CD4-positive, alpha-beta T cell treated with Interleukin-2 at 100 ng/mL for 4 hours (primary cell): ENCODE results near the gene SPIRE1.

Experiments
- DNase-seq: peaks from one replicate; pipeline ENCODE4 v3.0.0-alpha.2; 2020; ENCODE audit warnings: low spot score

SPIRE1 gene

DNA sequence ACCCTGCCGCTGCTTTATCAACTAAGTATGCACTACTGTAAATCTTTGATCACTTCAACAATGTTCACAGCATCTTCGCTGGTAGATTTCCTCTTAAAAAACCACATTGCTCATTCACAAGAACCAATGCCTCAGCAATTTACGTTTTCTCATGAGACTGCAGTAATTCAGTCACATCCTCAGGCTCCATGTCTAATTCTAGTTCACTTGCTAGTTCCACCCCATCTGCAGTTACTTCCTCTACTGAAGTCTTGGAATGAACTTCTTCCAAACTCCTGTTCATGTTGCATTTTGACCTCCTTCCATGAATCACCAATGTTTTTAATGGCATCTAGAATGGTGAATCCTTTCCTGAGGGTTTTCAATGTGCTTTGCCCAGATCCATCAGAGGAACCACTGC, 214.4 kb downstream of the SPIRE1 start:
- DNase-seq, result no peak

DNA sequence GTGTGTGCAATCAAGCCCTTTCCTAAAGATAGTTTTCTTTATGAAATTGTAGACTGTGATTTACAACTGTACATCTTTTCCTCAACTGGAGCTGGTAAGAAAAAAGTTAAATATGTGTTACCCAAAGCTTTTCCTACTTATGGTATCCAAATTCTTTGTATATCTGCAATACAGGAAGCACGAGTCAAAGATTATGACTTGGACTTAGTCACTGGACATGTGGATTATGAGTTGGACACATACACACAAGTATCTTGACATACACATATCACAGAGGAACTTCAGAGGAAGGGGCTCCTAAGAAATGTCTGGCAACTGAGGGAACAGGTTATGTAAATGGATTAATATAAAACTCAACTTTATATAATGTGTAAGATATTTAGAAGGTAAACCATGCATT, 215.0 kb downstream of the SPIRE1 start:
- no peak for DNase-seq

DNA sequence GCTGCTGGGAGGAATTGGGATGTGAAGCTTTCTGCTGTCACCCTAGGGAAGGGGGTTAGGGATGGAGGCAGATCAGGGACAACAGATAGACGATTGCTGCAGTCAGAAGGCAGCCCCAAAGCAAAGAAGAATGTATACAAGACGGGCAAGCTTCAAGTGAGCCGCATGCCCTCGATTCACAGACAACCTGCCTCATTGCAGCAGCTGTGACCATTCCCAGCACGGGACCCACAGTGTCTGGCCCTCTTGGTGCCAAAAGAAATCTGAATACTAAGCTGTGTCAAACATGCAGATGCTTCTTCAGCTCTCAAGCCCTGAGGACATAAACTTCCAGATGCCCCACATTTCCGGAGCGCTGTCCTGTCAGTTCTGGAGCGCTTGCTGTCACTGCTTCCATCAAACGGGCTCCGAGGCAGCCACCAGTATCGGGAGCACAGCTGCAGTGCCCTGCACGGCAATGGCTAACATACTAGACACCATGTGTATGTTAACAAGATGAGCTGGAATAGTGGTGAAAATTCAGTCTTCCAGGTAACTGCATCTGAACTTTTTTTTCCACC, 216.4 kb downstream of the SPIRE1 start:
- DNase-seq, result no peak

DNA sequence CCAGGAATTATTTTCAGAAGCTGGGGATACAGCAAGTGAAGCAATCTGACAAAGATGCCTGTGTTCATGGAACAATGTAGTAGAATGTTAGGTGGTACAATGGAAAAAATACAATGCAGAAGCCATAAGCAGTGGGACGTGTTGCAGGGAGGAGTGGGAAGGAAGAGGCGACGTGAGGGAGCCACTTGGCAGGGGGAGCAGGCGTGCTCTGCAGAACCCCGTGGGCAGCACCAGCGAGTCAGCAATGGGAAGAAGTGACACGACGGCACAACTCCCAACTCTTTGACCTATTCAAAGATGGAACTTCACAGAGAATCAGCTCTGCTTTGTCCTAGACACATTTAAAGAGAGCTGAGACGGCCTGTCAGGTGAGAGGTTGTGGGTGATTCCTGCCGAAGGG, 219.7 kb downstream of the SPIRE1 start:
- no peak for DNase-seq

DNA sequence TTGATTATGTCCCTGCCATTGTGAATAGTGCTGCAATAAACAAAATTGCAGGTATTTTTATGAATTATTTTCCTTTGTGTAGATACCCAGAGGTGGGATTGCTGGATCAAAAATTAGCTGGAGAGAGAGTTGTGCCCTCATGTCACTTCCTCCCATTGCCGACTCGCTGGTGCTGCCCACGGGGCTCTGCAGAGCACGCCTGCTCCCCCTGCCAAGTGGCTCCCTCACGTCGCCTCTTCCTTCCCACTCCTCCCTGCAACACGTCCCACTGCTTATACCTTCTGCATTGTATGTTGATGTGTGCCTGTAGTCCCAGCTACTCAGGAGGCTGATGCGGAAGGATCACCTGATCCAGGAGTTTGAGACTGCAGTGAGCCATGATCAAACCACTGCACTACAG, 222.0 kb downstream of the SPIRE1 start:
- DNase-seq, result no peak

DNA sequence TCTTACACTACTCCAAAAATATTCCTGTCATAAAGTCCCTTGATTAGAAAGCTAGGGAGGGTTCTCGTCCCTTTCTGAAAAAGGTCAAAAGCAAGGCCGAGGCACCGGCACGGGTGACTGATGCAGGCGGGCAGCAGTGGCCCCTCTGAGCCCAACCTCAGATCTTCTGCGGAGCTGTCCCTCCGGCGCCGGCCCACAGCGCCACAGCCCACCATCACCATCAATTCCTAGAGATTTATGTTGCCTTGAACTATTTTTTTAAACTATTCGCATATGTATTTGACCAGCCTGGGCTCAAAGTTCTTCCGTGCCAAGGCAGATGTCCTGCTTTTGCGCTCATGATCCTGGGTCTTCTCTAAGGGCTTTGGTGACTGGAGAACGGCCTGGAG, 223.4 kb downstream of the SPIRE1 start:
- DNase-seq, result no peak

DNA sequence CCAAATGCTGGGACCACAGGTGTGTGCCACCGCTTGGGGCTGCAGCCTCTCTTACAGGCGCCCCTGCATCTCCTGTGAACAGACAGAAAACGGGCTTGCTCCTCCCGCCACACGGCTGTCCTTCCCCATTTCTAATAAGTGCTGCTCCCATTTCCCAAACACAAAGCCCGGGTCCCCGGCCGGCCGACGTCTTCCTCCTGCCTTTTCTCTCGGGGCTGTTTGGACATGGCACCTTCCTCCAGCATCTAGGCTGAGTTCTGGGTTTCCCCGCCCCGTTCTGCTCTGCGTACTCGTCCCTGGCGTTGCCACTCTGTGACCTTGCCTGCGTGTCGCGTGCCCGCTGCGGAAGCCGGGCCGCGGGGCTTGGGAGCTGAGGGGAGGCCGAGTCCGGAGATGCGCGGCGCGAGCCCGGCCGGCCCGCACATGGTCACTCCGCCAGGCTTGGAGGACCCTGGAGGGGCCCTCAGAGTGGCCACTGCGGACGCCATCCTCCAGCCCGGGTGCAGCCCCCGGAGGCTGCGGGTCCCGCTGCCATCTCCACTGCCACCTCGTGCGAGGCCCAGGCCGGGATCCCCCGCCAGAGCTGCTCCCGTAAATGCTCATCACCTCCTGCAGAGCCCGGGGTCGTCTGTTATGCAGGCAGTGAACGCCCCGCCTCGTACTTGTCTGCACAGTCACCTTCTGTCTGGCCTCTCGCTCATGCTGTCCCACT, 223.9 kb downstream of the SPIRE1 start:
- DNase-seq, result no peak

DNA sequence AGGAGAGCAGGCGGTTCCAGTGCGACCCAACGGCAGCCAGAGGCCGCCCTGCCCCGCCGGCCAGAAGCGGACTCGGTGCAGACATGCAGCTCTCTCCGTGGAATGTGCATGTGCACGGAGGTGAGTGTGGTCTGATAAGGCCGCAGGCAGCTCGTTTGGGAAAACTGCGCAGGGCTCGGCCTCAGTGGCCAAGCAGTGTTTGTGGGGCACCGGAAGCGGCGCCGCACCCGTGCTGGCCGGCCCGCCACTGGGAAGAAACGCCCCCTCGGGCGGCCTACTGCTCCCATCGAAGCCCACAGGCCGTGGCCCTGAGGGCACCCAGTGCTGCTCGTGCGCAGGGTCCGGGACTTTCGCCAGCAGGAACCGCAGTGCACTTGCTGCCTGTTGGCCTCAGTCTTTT, 225.0 kb downstream of the SPIRE1 start:
- no peak for DNase-seq

DNA sequence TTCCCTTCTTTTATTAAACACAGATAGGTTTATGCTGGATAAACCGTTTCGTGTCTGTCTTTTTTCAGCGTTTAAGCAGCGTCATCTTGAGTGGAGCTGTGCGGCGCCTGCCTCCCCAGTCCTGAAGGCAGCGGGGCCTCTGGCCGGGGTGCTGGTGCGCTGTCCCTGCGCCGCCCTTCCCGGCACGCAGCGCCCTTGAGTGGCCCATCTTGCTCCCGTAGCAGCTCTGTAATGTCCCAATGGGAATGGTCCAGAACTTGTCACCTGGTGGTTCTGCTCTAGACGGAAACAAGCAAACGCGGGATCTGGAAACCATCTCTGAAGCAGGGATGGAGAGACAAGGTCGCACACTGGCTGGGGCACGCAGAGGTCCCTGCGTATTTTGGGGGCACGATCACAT, 225.7 kb downstream of the SPIRE1 start:
- DNase-seq, result no peak

DNA sequence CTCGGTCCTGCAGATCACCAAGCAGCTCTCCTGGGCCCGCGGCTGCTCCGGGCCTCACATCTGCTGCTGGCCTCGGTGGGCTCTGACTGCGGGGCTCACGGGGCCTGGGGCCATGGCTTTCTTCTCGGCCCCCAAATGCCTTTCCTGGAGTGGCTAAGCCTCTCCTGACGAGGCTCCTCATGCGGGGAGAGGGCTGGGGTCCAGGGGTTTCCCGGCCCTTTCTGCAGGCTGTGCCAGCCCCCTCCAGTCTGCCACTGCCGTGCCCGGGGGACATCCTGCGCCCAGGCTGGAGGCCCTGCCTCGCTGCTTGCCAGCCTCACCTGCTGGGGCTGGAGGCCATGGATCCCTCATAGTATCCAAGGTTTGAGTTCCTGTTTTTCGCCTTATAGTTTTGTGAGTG, 226.3 kb downstream of the SPIRE1 start:
- DNase-seq, result no peak

DNA sequence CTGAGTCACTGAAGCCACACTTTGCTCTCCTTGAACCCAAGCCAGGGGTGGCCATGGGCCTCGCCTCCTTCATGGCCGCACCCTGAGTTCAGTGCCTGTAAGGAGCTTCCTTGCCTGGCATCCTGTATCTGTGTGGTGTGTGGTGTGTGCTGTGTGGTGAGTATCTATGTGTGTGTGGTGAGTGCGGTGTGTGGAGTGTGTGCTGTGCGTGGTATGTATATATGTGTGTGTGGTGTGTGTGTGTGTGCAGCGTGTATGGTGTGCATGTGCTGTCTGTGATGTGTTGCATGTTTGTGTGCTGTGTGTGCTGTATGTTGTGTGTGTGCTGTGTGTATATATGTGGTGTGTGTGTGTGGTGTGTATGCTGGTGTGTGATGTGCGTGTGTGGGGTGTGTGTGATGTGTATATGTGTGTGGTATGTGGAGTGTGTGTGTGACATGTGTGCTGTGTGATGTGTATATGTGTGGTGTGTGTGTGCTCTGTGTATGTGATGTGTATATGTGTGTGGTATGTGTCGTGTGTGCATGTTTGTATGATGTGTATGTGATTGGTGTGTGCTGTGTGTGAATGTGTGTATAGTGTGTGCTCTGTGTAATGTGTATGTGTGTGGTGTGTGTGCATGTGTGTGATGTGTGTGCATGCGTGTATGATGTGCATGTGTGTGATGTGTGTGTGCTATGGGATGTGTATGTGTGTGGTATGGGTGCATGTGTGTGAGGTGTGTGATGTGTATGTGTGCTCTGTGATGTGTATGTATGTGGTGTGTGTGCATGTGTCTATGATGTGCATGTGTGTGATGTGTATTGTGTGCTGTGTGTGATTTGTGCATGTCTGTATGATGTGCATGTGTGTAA, 227.5 kb downstream of the SPIRE1 start:
- no peak for DNase-seq

DNA sequence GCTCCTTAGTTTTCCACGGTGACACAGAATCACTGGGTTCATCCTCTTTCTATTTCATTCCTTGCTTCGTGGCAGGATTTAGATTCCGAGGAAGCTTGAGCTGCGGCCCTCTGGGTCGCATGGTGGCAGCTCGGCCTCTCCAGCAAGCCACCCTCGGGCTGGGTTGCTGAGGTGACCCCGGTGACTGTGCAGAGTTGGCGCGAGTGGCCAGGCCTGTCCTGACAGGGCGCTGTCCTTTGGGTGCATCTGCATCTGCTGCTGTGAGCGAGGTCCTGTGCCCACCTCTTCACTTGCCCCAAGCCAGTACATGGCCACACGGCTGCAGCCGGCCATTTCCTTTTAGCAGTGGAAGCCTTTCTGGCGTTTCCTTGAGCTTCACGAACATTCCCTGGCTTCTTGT, 228.4 kb downstream of the SPIRE1 start:
- DNase-seq, result no peak

DNA sequence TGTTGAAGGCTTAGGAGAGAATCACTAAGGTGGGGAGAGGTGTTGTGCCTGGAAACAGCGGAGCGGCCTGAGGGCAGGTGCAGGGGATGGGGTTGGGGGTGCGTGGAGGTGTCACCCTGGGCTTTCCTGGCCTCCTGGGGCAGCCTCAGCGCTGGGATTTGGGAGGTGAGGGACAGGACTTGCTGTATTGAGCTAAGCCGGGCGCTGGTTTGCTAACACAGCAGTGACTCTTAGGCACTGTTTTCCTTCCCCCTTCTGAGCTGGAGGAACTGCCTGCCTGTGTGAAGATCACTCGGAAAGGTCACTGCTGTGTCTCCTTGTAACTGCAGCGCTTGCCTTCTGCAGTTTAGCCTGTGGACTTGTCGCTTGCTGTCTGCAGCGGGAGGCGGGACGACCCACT, 229.0 kb downstream of the SPIRE1 start:
- no peak for DNase-seq

DNA sequence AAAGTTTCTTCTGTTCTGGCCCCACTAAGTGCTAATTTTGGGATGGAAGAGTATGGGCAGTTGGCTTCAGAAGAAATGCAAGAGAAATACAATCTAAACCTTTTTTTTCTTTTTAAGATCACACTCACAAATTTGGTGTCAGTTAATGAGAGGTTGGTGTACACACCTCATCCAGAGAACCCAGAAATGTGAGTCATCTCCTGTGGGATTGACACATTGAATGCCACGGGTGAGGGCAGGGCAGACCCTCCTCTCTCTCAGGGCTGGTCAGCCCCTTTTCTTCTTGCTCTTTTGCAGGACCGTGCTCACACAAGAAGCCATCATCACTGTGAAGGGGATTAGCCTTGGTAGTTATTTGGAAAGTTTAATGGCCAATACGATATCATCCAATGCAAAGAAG, 231.0 kb downstream of the SPIRE1 start:
- DNase-seq, result no peak

DNA sequence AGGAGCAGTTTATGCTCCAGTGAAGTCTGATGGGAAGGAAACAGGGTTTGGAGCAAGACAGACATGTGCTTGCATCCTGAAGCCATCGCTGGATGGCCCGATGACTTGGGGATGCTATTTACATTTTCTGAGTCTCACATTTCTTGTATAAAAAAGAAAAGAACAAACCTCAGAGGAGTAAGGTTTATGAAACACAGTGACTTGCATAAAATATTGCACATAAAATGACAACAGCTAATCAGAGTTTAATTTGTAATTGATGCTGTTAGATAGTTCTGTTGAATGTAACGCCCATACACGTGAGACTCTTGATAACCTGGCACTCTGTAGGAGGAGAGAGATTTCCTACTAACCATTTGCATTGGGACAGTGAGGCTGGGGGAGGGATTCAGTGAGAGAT, 233.7 kb downstream of the SPIRE1 start:
- no peak for DNase-seq

DNA sequence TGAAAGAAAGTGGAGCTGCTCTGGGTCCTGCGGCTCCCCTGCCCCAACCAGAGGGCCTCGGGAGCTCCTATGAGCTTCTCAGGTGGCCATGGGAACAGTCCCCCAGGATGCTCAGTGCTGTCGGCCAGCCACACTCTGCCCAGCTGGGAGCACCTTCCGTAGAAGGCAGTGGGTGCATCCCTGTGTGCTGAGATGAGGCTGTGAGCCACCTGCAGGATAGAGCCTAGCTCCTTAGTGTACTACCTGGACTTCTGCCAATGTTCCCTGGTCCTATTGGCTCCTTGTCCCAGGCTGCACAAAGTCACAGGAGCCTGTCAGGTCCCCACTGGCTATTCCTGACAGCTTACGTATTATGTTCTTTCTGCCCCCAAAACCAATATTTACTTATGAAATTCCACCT, 234.1 kb downstream of the SPIRE1 start:
- no peak for DNase-seq

DNA sequence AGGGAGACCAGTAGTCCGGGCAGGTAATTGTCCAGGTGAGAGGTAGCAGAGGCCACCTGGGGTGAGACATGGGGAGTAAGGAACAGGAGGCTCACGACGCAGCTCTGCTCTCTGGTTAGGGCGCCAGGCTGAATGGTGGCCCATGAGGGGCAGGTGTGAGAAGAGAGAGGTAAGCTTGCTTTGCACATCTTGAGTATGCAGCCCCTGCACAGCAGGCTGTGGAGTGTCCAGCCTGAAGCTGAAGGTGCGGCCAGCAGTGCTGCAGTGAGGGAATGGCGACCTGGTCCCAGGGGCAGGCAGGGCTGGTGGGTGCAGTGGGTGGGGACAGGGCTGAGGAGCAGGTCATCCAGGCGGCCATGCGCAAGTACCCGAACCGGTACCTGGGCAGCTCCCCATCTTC, 234.5 kb downstream of the SPIRE1 start:
- no peak for DNase-seq

DNA sequence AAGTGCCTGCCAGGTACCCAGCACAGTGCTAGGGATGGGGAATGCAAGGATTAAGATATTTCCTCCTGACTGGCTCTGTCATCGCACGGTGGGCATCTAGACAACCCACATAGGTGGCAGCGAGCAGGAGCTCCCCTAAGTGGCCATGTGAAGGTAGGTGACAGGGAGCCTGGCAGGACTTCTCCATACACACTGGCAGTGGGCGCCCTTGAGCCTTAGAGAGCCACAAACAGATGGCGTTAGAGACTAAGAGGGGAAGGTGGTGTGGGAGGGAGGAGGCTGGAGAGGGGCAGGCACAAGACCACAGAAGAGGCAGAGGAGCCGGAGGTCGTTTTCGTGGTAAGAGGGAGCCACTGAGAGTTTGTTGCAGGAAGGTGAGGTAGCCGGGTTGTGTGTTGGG, 235.0 kb downstream of the SPIRE1 start:
- no peak for DNase-seq

DNA sequence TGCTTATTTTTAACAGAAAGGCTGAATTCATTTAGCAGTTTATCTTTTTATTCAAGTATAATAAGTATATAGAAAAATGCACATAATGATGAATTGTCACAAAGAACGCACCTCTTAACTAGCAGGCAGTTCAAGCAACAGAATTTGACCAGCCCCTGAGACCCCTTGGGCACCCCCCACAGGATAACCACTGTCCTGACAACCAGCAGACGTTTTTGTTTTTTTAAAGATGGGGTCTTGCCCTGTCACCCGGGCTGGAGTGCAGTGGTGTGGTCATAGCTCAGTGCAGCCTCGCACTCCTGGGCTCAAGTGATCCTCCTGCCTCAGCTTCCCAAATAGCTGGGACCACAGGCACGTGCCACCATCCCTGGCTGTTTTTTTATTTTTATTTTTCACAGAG, 236.2 kb downstream of the SPIRE1 start:
- DNase-seq, result no peak

DNA sequence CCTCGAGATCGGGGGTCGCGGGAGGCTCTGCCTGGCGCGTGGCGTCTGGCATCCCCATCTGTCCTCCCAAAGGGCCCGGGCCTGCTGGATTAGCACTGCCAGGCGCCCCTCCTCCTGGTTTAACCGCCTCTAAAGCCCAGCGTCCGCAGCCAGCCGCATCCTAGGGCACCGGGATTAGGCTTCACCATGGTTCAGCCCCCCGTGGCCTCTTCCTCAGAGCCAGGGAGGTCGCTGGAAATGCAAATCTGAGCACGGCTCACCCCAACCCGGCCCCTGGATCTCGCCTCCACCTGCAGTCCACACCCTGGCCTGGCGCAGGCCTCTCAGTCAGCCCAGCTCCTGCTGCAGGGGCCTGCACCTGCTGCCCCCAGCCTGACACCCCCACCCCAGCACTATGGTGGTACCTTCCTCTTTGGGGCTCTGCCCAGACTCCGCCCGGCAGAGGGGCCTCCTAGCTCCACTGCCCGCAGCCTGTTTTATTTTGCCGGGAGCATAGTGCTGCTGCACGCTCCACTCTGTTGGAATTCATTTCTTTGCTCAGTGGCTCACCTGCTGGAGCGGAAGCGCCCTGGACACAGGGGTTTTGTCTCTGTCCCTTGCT, 237.0 kb downstream of the SPIRE1 start:
- no peak for DNase-seq

DNA sequence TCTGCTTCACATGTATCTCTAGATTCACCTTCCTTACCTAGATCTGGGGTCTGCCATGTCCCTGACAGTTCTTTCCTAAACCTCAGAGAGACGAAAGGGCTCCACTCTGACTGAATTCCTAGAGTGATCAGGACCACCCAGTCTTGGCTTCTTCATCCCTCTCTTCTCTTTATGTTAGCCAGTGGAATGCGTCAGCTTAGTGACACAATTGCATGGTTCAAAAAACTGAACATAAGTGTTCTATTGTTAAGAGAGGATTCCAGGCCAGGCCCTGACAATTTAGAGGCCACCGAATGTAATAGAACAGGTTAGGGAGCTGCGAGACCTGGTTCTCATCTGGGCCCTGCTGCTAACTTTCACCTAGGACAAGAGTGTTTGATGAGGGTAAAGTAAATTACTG, 240.2 kb downstream of the SPIRE1 start:
- no peak for DNase-seq

DNA sequence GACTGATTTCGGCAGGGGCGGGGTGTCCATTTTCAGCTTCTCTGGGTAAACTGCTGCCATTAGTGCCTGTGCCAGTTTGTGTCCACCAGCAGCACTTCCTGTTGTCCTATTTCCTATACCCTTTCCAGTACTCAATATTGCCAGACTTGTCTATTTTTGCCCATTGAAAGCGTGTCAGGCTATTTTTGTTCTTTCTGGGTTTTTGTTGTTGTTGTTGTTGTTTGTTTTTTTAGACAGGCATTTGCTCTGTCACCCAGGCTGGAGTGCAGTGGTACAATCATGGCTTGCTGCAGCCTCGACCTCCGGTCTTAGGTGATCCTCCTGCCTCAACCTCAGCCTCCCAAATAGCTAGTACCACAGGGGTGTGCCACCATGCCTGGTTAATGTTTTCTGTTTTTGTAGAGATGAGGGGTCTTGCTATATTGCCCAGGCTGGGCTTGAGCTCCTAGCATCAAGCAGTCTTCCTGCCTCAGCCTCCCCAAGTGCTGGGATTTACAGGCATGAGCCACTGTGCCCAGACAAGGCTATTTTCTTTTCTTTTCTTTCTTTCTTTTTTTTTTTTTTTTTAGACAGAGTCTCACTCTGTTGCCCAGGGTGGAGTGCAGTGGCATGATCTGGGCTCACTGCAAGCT, 241.7 kb downstream of the SPIRE1 start:
- DNase-seq, result no peak

DNA sequence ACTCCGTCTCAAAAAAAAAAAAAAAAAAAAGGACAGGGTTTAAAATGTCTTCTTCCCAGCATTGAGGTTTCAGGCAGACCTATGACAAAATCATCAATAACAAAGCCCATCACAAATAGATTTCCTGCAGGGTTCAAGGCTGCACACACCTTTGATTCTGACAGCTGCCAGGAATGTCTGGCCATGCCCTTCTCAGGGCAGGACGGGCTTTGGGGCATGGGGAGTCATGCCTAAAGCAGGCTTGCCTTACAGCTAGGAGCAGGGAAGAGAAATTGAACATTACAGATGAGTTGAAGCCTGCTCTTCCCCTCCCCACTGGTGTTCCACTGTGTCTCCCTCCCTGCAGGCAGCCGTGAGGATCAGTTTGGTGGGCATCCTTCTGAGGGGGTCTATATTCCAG, 246.5 kb downstream of the SPIRE1 start:
- DNase-seq, result no peak
